HG03025 (cell line): ENCODE results near the gene ECI1.
"Not testable (repeated sequence)": the region's sequence is repeated elsewhere in the genome, so short reads cannot be mapped to it uniquely, and the experiment has no call there.

Experiments
- ATAC-seq: cut with Tn5 transposase; IDR thresholded peaks from one replicate; pipeline ENCODE4 v1.9.1; 2021; ENCODE audit warnings: mild to moderate bottlenecking, moderate library complexity; ENCODE audit not compliant: unreplicated experiment, low FRiP score

ECI1 gene

GRCh38 chr16:2280981-2281542, 29.7 kb upstream of the ECI1 start:
- no peak for ATAC-seq

- no peak for ATAC-seq
Observed at GRCh38 chr16:2280461-2280860, 29.1 kb upstream of the ECI1 start.

GRCh38 chr16:2278956-2279800, 27.8 kb upstream of the ECI1 start:
- ATAC-seq = no peak

GRCh38 chr16:2278272-2278608, 26.9 kb upstream of the ECI1 start:
- ATAC-seq = no peak

- ATAC-seq = no peak
Observed at GRCh38 chr16:2277466-2278271, 26.3 kb upstream of the ECI1 start.

- ATAC-seq = no peak
Observed at GRCh38 chr16:2276368-2277195, 25.2 kb upstream of the ECI1 start.

GRCh38 chr16:2275476-2276367, 24.3 kb upstream of the ECI1 start:
- no peak for ATAC-seq

- ATAC-seq = no peak
Observed at GRCh38 chr16:2273931-2274330, 22.5 kb upstream of the ECI1 start.

- no peak for ATAC-seq
Observed at GRCh38 chr16:2273484-2273883, 22.1 kb upstream of the ECI1 start.

GRCh38 chr16:2271848-2272461, 20.6 kb upstream of the ECI1 start:
- ATAC-seq = no peak

GRCh38 chr16:2270588-2271470, 19.4 kb upstream of the ECI1 start:
- no peak for ATAC-seq

GRCh38 chr16:2270070-2270462, 18.7 kb upstream of the ECI1 start:
- no peak for ATAC-seq

GRCh38 chr16:2267913-2268666, 16.7 kb upstream of the ECI1 start, which contains the start of gene RNPS1:
RNPS1 (minus strand) TSS chr16:2268126; CDS start chr16:2264643, 3,483 bp downstream.
- ATAC-seq = peak; percentile 73

- peak; percentile 54 for ATAC-seq
Observed at GRCh38 chr16:2267505-2267912, 16.1 kb upstream of the ECI1 start.

GRCh38 chr16:2266887-2267286, 15.5 kb upstream of the ECI1 start:
- not testable (repeated sequence) for ATAC-seq

- ATAC-seq = not testable (repeated sequence)
Observed at GRCh38 chr16:2263026-2263425, 11.6 kb upstream of the ECI1 start.

- no peak for ATAC-seq
Observed at GRCh38 chr16:2260250-2260649, 8.9 kb upstream of the ECI1 start.
